Stimulated activated CD4-positive, alpha-beta T cell treated with anti-CD3 and anti-CD28 coated beads, Interleukin-15, amount 100 ng/mL, for 1 hour (primary cell): ENCODE data around the gene LRP11.
A peak's percentile ranks its signal among the peaks of the same experiment; 100 is the strongest.
"Not testable (repeated sequence)": the region's sequence is repeated elsewhere in the genome, so short reads cannot be mapped to it uniquely, and the experiment has no call there.

Experiments
- DNase-seq, 2 donors: peaks; one replicate each; pipeline ENCODE4 v3.0.0-alpha.2; 2020; ENCODE audit warnings: low read depth in 1 of 2, low spot score in 1 of 2

The LRP11 gene

GRCh38 chr6:149871182-149871581 is 7.0 kb upstream of the LRP11 start:
- DNase-seq, result no peak

- DNase-seq, result no peak
These were observed 5.2 kb upstream of the LRP11 start for GRCh38 chr6:149869275-149869892.

GRCh38 chr6:149867876-149868640 is 3.9 kb upstream of the LRP11 start:
- DNase-seq, result no peak

- no peak for DNase-seq
These were observed 698 bp upstream of the LRP11 start for GRCh38 chr6:149864578-149865535.

GRCh38 chr6:149862922-149863697 is 1.0 kb downstream of the LRP11 start:
- DNase-seq, result peak in 1 of 2 donors; percentile 12

GRCh38 chr6:149862424-149862738 is 1.8 kb downstream of the LRP11 start:
- not testable (repeated sequence) for DNase-seq

- DNase-seq, result no peak
These were observed 2.3 kb downstream of the LRP11 start for GRCh38 chr6:149861603-149862423.

GRCh38 chr6:149860834-149861602 is 3.1 kb downstream of the LRP11 start:
- no peak for DNase-seq

- no peak for DNase-seq
These were observed 3.7 kb downstream of the LRP11 start for GRCh38 chr6:149860513-149860833.

- no peak for DNase-seq
These were observed 4.2 kb downstream of the LRP11 start for GRCh38 chr6:149859938-149860337.

- DNase-seq, result no peak
These were observed 4.8 kb downstream of the LRP11 start for GRCh38 chr6:149859368-149859767.

- no peak for DNase-seq
These were observed 6.6 kb downstream of the LRP11 start for GRCh38 chr6:149857541-149857940.

GRCh38 chr6:149856256-149856994 is 7.7 kb downstream of the LRP11 start:
- DNase-seq, result no peak

GRCh38 chr6:149855741-149856140 is 8.4 kb downstream of the LRP11 start:
- no peak for DNase-seq

GRCh38 chr6:149855040-149855654 is 9.0 kb downstream of the LRP11 start:
- DNase-seq, result no peak

- DNase-seq, result no peak
These were observed 9.6 kb downstream of the LRP11 start for GRCh38 chr6:149854532-149854931.

GRCh38 chr6:149854017-149854416 is 10.1 kb downstream of the LRP11 start:
- not testable (repeated sequence) for DNase-seq

GRCh38 chr6:149852881-149853280 is 11.3 kb downstream of the LRP11 start:
- no peak for DNase-seq
